HG02981 (cell line): ENCODE data around the gene DYSF.

ENCODE experiments used
- ATAC-seq: cut with Tn5 transposase; IDR thresholded peaks from one replicate; pipeline ENCODE4 v1.9.1; 2021; ENCODE audit warnings: mild to moderate bottlenecking, moderate library complexity; ENCODE audit not compliant: unreplicated experiment

Gene DYSF

GRCh38 chr2:71496156-71496770 lies 42.9 kb downstream of the DYSF start:
- no peak for ATAC-seq

GRCh38 chr2:71498261-71498701 lies 44.9 kb downstream of the DYSF start:
- ATAC-seq: no peak

GRCh38 chr2:71499691-71500090 lies 46.3 kb downstream of the DYSF start:
- ATAC-seq: no peak

- ATAC-seq: no peak
Observed at GRCh38 chr2:71500426-71501079, 47.2 kb downstream of the DYSF start.

- ATAC-seq: no peak
Observed at GRCh38 chr2:71502941-71503738, 49.8 kb downstream of the DYSF start.

GRCh38 chr2:71503837-71504236 lies 50.5 kb downstream of the DYSF start:
- ATAC-seq: no peak

GRCh38 chr2:71504611-71505010 lies 51.2 kb downstream of the DYSF start:
- no peak for ATAC-seq

- no peak for ATAC-seq
Observed at GRCh38 chr2:71505086-71505769, 51.9 kb downstream of the DYSF start.

- ATAC-seq: no peak
Observed at GRCh38 chr2:71505770-71506140, 52.4 kb downstream of the DYSF start.

GRCh38 chr2:71506222-71507153 lies 53.1 kb downstream of the DYSF start:
- no peak for ATAC-seq

GRCh38 chr2:71507476-71507875 lies 54.1 kb downstream of the DYSF start:
- no peak for ATAC-seq

GRCh38 chr2:71510196-71510807 lies 56.9 kb downstream of the DYSF start:
- ATAC-seq: peak; percentile 61

- no peak for ATAC-seq
Observed at GRCh38 chr2:71510938-71511337, 57.6 kb downstream of the DYSF start.

- no peak for ATAC-seq
Observed at GRCh38 chr2:71511776-71512175, 58.4 kb downstream of the DYSF start.

- ATAC-seq: no peak
Observed at GRCh38 chr2:71512386-71512785, 59.0 kb downstream of the DYSF start.

- ATAC-seq: no peak
Observed at GRCh38 chr2:71513096-71513495, 59.7 kb downstream of the DYSF start.

GRCh38 chr2:71513721-71514120 lies 60.4 kb downstream of the DYSF start:
- ATAC-seq: no peak

GRCh38 chr2:71516253-71516888 lies 63.0 kb downstream of the DYSF start:
- no peak for ATAC-seq

GRCh38 chr2:71517851-71518250 lies 64.5 kb downstream of the DYSF start:
- ATAC-seq: no peak
